Epithelial cell of proximal tubule (primary cell): ENCODE results near the gene UNC13D. TPM values are rescaled to one million over a fixed set of nuclear protein-coding genes. Genes with fewer than 3 reads are reported as not detected.

Experiments used
- DNase-seq: peaks from one replicate; pipeline ENCODE4 v3.0.0-alpha.2; 2011; ENCODE audit warnings: low read depth
- H3K4me3 ChIP-seq: 2 replicates; pipeline ENCODE4 v1.5.1; 2011; ENCODE audit warnings: low read depth, mild to moderate bottlenecking, low read length
- CTCF ChIP-seq: conservative IDR thresholded peaks from 2 replicates; pipeline ENCODE4 v1.5.1; 2012; ENCODE audit warnings: low read depth, mild to moderate bottlenecking, low read length
- total RNA-seq: library from RNA; depleted of rRNA; stranded (reverse); fragments of >200 nt; gene quantifications from 2 replicates; pipeline ENCODE4 v1.2.3, GENCODE V29; 2015

Gene UNC13D
- total RNA-seq, 1 donor from 2014 or later, result 9.2 TPM

GRCh38 chr17:75824666-75825065, 19.5 kb downstream of the UNC13D start:
- H3K4me3 ChIP-seq, result no peak overlapping the region
- no peak for DNase-seq
- no peak for TF ChIP-seq CTCF

- no peak for TF ChIP-seq CTCF
- DNase-seq, result no peak
- no peak overlapping the region for H3K4me3 ChIP-seq
Measured at GRCh38 chr17:75824050-75824552, 20.1 kb downstream of the UNC13D start.

- DNase-seq, result no peak
- no peak overlapping the region for H3K4me3 ChIP-seq
Measured at GRCh38 chr17:75823257-75824041, 20.8 kb downstream of the UNC13D start.

GRCh38 chr17:75822800-75823166, 21.4 kb downstream of the UNC13D start:
- TF ChIP-seq CTCF, result no peak
- no peak overlapping the region for H3K4me3 ChIP-seq
- no peak for DNase-seq

More at GRCh38 chr17:75823257-75824041, 20.8 kb downstream of the UNC13D start:
- no peak for TF ChIP-seq CTCF

GRCh38 chr17:75822119-75822799, 21.9 kb downstream of the UNC13D start:
- TF ChIP-seq CTCF, result no peak
- no peak for DNase-seq
- no peak overlapping the region for H3K4me3 ChIP-seq

GRCh38 chr17:75821552-75821951, 22.7 kb downstream of the UNC13D start:
- no peak for TF ChIP-seq CTCF
- no peak overlapping the region for H3K4me3 ChIP-seq

More at GRCh38 chr17:75821552-75821951, 22.7 kb downstream of the UNC13D start:
- DNase-seq, result no peak
